Astrocyte of the hippocampus (primary cell): ENCODE results near the gene CASZ1.

Source experiments
- DNase-seq: peaks from one replicate; pipeline ENCODE4 v3.0.0; 2011; ENCODE audit warnings: low read depth, low spot score

The CASZ1 gene

GRCh38 chr1:10824821-10825540, 28.5 kb upstream of the CASZ1 start:
- DNase-seq, result peak; percentile 90

GRCh38 chr1:10823000-10823401, 26.6 kb upstream of the CASZ1 start:
- peak; percentile 32 for DNase-seq

- no peak for DNase-seq
Measured at GRCh38 chr1:10821388-10821787, 24.9 kb upstream of the CASZ1 start.

GRCh38 chr1:10820422-10820821, 24.0 kb upstream of the CASZ1 start:
- no peak for DNase-seq

GRCh38 chr1:10819198-10819901, 22.9 kb upstream of the CASZ1 start:
- no peak for DNase-seq

GRCh38 chr1:10818262-10819197, 22.1 kb upstream of the CASZ1 start:
- no peak for DNase-seq

GRCh38 chr1:10816743-10817369, 20.4 kb upstream of the CASZ1 start:
- no peak for DNase-seq

- DNase-seq, result no peak
Measured at GRCh38 chr1:10816233-10816632, 19.8 kb upstream of the CASZ1 start.

GRCh38 chr1:10815858-10816195, 19.4 kb upstream of the CASZ1 start:
- DNase-seq, result no peak

GRCh38 chr1:10814976-10815857, 18.8 kb upstream of the CASZ1 start:
- no peak for DNase-seq

GRCh38 chr1:10814312-10814711, 17.9 kb upstream of the CASZ1 start:
- DNase-seq, result no peak

- DNase-seq, result no peak
Measured at GRCh38 chr1:10813799-10814198, 17.4 kb upstream of the CASZ1 start.

GRCh38 chr1:10812387-10812915, 16.0 kb upstream of the CASZ1 start:
- no peak for DNase-seq

GRCh38 chr1:10808441-10808840, 12.0 kb upstream of the CASZ1 start:
- no peak for DNase-seq

- no peak for DNase-seq
Measured at GRCh38 chr1:10806966-10807365, 10.5 kb upstream of the CASZ1 start.

GRCh38 chr1:10803971-10804820, 7.8 kb upstream of the CASZ1 start:
- no peak for DNase-seq

- DNase-seq, result no peak
Measured at GRCh38 chr1:10802944-10803715, 6.7 kb upstream of the CASZ1 start.

- DNase-seq, result no peak
Measured at GRCh38 chr1:10800778-10801177, 4.3 kb upstream of the CASZ1 start.

- no peak for DNase-seq
Measured at GRCh38 chr1:10799726-10800125, 3.3 kb upstream of the CASZ1 start.
